HUES48 (cell line): ENCODE results near the gene DSP.

ENCODE experiments used
- H3K27ac ChIP-seq: one replicate; pipeline ENCODE4 v1.7.0; 2013; ENCODE audit warnings: low read depth, low read length, inconsistent platforms
- H3K27me3 ChIP-seq: 2 replicates; pipeline ENCODE4 v1.6.1; 2013; ENCODE audit warnings: mild to moderate bottlenecking, low read length; ENCODE audit not compliant: control insufficient read depth, insufficient read depth
- H3K36me3 ChIP-seq: 2 replicates; pipeline ENCODE4 v1.6.1; 2013; ENCODE audit warnings: low read length; ENCODE audit not compliant: control insufficient read depth, insufficient read depth
- H3K4me1 ChIP-seq: 2 replicates; pipeline ENCODE4 v1.6.1; 2013; ENCODE audit warnings: mild to moderate bottlenecking, low read length; ENCODE audit not compliant: control insufficient read depth, insufficient read depth
- H3K4me3 ChIP-seq: 2 replicates; pipeline ENCODE4 v1.5.1; 2013; ENCODE audit warnings: mild to moderate bottlenecking, low read depth, low read length
- H3K9ac ChIP-seq: 2 replicates; pipeline ENCODE4 v1.6.1; 2013; ENCODE audit warnings: mild to moderate bottlenecking, low read depth, low read length, moderate library complexity
- H3K9me3 ChIP-seq: 2 replicates; pipeline ENCODE4 v1.6.1; 2013; ENCODE audit warnings: low read length; ENCODE audit not compliant: control insufficient read depth, insufficient read depth

The DSP gene, protein sequence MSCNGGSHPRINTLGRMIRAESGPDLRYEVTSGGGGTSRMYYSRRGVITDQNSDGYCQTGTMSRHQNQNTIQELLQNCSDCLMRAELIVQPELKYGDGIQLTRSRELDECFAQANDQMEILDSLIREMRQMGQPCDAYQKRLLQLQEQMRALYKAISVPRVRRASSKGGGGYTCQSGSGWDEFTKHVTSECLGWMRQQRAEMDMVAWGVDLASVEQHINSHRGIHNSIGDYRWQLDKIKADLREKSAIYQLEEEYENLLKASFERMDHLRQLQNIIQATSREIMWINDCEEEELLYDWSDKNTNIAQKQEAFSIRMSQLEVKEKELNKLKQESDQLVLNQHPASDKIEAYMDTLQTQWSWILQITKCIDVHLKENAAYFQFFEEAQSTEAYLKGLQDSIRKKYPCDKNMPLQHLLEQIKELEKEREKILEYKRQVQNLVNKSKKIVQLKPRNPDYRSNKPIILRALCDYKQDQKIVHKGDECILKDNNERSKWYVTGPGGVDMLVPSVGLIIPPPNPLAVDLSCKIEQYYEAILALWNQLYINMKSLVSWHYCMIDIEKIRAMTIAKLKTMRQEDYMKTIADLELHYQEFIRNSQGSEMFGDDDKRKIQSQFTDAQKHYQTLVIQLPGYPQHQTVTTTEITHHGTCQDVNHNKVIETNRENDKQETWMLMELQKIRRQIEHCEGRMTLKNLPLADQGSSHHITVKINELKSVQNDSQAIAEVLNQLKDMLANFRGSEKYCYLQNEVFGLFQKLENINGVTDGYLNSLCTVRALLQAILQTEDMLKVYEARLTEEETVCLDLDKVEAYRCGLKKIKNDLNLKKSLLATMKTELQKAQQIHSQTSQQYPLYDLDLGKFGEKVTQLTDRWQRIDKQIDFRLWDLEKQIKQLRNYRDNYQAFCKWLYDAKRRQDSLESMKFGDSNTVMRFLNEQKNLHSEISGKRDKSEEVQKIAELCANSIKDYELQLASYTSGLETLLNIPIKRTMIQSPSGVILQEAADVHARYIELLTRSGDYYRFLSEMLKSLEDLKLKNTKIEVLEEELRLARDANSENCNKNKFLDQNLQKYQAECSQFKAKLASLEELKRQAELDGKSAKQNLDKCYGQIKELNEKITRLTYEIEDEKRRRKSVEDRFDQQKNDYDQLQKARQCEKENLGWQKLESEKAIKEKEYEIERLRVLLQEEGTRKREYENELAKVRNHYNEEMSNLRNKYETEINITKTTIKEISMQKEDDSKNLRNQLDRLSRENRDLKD (N-terminal part only)

DNA sequence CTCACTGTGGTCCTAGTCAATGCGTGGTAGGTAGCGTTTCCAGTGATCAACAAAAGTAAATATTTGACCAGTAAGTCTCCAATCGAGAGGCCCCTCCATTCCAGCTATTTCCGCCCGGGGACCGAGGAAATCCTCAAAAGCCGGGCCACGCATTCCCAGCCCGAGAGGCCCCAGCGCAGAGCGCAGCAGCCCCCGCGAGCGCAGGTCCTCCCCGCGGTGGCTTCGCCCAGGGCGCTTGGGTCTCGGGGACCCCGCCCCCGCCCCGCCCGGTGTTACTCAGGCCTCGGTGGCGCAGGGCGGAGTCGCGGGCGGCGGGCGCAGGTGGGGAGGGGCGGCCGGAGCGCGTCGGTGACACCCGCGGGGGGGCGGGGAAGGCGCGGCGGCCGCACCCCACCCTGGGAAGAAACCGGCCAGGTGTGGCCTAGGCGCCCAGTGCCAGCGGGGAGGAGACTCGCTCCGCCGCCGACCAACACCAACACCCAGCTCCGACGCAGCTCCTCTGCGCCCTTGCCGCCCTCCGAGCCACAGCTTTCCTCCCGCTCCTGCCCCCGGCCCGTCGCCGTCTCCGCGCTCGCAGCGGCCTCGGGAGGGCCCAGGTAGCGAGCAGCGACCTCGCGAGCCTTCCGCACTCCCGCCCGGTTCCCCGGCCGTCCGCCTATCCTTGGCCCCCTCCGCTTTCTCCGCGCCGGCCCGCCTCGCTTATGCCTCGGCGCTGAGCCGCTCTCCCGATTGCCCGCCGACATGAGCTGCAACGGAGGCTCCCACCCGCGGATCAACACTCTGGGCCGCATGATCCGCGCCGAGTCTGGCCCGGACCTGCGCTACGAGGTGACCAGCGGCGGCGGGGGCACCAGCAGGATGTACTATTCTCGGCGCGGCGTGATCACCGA lies at the start of gene DSP:
Gene DSP (plus strand): TSS at position 497 of the 890 bp plus-strand sequence. CDS start 245 bp downstream, at position 742.
- Histone ChIP-seq H3K4me1 (peaks cover 35% of the 10 kb centered on the region), H3K9ac (peak within 1 kb of the TSS; percentile 59)

DNA sequence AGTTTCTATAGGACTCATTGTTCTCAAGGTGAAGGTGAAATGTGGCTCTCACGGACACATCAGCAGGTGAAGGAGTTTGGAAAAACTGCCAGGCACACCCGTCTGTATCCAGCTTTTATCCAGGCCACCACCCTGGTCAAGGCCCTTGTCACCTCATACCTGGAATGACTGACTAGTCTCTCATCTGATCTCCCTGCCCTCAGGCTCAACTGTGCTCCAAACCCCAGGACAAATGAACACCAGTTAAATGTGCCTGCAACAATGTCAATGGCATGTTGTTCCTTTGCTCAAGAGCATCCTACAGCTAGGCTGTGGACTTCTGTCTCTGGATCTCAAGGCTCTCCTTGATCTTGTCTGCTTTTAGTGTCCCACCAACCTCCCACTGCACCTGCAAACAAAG lies 47.6 kb upstream of the DSP start:
- Histone ChIP-seq H3K36me3 (no peaks in the 10 kb centered on the region), H3K9me3 (no peaks in the 10 kb centered on the region), H3K4me1 (no peaks in the 10 kb centered on the region), H3K9ac (no peak overlapping the region), H3K27me3 (no peaks in the 10 kb centered on the region), H3K27ac (no peak overlapping the region), H3K4me3 (no peak overlapping the region)

More for the DNA sequence above, at the start of gene DSP:
- H3K9me3 ChIP-seq: no peaks in the 10 kb centered on the region
- H3K4me3 ChIP-seq: peak within 1 kb of the TSS; percentile 83
- H3K27me3 ChIP-seq: peaks cover 55% of the 10 kb centered on the region
- H3K36me3 ChIP-seq: no peaks in the 10 kb centered on the region
- H3K27ac ChIP-seq: peak within 1 kb of the TSS; percentile 91

DNA sequence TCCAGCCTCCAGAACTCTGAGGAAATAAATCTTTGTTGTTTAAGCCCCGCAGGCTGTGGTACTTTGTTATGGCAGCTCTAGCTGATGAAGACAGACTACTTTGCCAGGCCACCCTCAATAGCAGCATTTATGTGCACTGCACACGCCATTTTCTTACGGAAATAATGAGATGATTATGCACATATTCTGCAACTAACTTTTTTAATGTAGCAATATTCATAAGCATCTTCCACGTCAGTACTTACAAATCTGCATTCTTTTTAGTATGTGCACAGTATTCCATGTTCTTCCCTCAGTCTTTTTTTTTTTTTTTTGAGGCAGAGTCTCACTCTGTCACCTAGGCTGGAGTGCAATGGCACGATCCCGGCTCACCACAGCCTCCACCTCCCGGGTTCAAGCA lies 46.8 kb upstream of the DSP start:
- Histone ChIP-seq H3K27me3 (no peaks in the 10 kb centered on the region), H3K9me3 (no peaks in the 10 kb centered on the region), H3K4me3 (no peak overlapping the region), H3K36me3 (no peaks in the 10 kb centered on the region), H3K4me1 (no peaks in the 10 kb centered on the region), H3K9ac (no peak overlapping the region), H3K27ac (no peak overlapping the region)

DNA sequence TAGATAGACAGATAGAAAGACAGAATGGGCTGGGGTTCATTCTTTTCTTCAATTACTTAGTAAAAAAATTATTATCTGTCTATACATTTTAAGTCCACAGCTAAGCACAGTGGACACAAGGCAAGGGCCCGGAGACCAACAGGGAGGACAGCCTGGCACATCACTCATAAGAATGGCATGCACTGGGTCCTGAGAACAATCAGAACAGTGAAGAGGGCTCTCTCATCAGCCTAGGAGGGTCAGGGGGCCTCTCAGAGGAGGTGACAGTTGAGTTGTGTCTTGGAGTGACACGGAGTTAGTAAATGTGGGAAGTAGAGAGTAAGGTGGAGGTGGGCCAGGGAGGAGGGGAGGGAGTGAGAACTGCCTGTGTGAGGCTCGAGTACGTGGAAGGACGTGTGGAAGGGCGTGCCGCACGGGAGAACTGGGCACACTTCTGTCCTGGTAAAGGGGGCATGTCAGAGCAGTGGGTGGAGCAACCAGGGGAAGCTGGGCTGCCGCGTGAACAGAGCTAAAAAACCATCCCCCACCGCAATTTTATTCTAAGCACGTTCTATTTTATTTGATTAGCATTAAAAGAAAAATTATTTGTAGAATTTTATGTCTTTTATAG lies 45.1 kb upstream of the DSP start:
- H3K9me3 ChIP-seq: no peaks in the 10 kb centered on the region
- H3K4me3 ChIP-seq: no peak overlapping the region
- H3K4me1 ChIP-seq: no peaks in the 10 kb centered on the region
- H3K9ac ChIP-seq: no peak overlapping the region
- no peaks in the 10 kb centered on the region for H3K36me3 ChIP-seq
- H3K27me3 ChIP-seq: no peaks in the 10 kb centered on the region
- H3K27ac ChIP-seq: no peak overlapping the region

DNA sequence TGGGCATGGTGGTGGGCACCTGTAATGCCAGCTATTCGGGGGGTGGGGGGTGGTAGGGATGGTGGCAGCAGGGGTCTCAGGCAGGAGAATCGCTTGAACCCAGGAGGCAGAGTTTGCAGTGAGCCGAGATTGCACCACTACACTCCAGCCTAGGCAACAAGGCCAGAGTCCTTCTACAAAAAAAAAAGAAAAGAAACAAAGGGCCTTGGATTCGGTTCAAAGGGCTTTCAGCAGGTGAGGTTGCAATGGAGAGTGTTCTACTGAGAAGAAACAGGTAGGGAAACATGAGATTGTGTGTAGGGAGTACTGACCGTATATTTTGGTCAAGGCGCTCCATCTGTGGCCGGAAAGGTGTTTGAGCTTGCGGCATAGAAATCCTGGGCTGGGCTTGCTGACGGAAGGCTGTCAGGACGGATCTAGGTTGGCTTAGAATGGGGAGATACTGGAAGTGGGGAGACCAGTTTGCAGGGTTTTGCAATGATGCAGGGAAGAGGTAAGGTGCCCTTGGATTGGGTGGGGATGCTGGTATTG lies 40.7 kb upstream of the DSP start:
- no peaks in the 10 kb centered on the region for H3K27me3 ChIP-seq
- peaks cover 10% of the 10 kb centered on the region for H3K4me1 ChIP-seq
- no peaks in the 10 kb centered on the region for H3K9me3 ChIP-seq
- H3K36me3 ChIP-seq: no peaks in the 10 kb centered on the region
- no peak overlapping the region for H3K27ac ChIP-seq
- H3K4me3 ChIP-seq: no peak overlapping the region
- H3K9ac ChIP-seq: no peak overlapping the region

DNA sequence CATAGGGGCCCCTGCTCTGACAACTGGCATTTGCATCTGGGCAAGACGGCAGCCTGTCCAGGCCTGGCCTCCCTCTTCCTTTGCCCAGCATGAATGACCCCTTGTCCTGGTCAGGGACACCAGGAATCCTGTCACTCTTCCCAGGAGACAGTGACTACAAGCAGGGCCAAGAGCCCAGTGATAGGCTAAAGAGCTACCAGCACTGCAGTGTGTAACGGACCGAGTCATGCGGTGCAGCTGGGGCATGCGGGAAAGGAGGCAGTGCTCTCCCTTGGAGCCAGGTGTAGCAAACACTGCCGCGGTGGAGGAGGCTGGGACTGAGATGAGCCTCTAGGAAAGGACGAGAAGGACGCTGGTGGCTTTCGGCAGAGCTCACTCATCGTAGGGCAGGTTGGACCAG lies 38.7 kb upstream of the DSP start:
- Histone ChIP-seq H3K4me3 (no peak overlapping the region), H3K9ac (no peak overlapping the region), H3K36me3 (no peaks in the 10 kb centered on the region), H3K27ac (no peak overlapping the region), H3K27me3 (no peaks in the 10 kb centered on the region), H3K9me3 (no peaks in the 10 kb centered on the region), H3K4me1 (peaks cover 12% of the 10 kb centered on the region)

DNA sequence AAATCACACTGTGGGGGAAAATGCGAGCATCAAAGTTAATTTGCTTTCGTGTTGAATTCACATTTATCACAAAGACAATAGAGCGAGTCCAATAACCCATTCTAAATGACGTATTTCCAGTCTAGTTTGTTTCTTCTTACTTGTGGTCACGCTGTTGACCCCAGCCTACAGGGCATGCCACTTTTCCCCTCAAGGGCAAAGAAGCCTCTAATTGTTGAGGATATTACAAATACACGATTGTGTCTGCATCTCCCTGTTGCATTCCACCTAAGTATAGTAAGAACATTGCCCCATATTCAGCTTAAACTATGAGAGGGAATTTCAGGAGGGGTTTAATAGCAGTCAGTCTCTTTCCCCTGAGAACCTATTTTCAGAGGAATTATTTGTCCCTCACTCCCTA lies 37.4 kb upstream of the DSP start:
- Histone ChIP-seq H3K4me1 (peaks cover 12% of the 10 kb centered on the region), H3K27me3 (no peaks in the 10 kb centered on the region), H3K9ac (no peak overlapping the region), H3K9me3 (no peaks in the 10 kb centered on the region), H3K4me3 (no peak overlapping the region), H3K27ac (no peak overlapping the region), H3K36me3 (no peaks in the 10 kb centered on the region)

DNA sequence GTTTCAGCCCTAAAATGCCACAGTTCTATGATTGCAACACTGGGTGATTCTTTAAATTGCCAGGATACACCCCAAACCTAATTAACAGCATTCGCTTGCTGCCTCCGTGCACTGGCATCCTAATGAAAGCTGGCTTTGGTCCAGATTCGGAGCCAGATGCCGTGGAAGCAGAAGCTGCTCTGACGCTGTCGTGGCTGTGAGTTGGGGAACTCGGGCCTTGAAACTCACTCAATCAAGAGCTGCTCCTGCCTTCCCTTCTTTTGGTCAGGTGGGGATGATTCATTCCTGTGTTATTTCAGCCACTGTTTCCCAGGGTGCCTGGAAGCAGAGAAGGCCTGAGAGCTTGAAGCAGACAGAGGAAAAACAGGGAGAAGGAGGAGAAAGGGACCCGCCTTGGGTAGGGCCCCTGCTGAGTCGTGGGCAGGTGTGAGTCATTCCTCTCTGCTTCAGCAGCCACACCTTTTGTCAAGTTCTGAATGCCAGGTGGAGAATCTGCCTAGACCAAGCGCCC lies 36.2 kb upstream of the DSP start:
- peak overlapping the region; percentile 90 for H3K27ac ChIP-seq
- H3K27me3 ChIP-seq: no peaks in the 10 kb centered on the region
- no peak overlapping the region for H3K4me3 ChIP-seq
- H3K9me3 ChIP-seq: no peaks in the 10 kb centered on the region
- H3K9ac ChIP-seq: no peak overlapping the region
- no peaks in the 10 kb centered on the region for H3K36me3 ChIP-seq
- H3K4me1 ChIP-seq: peaks cover 12% of the 10 kb centered on the region

DNA sequence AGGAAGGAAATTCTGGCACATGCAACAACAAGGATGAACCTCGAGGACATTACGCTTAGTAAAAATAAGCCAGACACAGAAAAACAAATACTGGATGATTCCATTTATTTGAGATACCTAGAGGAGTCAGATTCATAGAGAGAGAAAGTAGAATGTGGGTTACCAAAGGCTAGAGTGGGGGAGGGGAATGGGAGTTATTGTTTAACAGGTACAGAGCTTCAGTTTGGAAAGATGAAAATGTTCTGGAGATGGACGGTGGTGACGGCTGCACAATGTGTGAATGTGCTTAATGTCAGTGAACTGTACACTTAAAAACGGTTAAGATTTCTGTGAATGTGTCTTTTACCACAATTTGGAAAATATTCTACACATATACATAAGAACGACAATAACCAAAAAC lies 33.9 kb upstream of the DSP start:
- Histone ChIP-seq H3K4me1 (peaks cover 12% of the 10 kb centered on the region), H3K9ac (no peak overlapping the region), H3K27ac (no peak overlapping the region), H3K9me3 (no peaks in the 10 kb centered on the region), H3K27me3 (no peaks in the 10 kb centered on the region), H3K4me3 (no peak overlapping the region), H3K36me3 (no peaks in the 10 kb centered on the region)
